ENCODE data around the gene RBM34. TPM values are rescaled to one million over a fixed set of nuclear protein-coding genes. Genes with fewer than 3 reads are reported as not detected.

RBM34 gene
- total RNA-seq, 1 experiment from 2014 or later: 45.1 TPM

DNA sequence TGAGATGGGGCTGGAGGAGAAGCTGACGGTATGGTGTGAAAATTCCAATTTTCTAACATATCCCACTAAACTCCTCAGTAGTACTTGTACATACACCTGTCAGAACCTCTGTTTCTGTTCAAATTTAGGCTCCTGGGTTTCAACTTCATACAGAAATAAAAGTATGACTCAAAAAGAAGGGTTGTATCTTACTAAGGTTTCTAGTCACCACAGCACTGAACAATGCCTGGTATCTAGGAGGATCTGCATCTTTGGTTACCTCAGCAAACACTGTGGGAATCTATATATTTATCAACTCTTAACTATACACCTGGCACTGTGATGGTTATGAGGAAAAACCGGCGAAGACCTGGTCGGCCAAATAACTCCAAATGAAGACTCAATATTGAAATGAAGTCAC lies 13.8 kb downstream of the RBM34 start:
- peaks cover 66% of the 10 kb centered on the region for H3K36me3 ChIP-seq (ENCODE audit: insufficient read depth, low read length)
- H4K20me1 ChIP-seq (ENCODE audit: insufficient read depth, low read depth, low read length): 0 out of 2 replicates have a peak, but pooled peaks cover 3% of the 10 kb centered on the region
- no peaks in the 10 kb centered on the region for H3K27me3 ChIP-seq (ENCODE audit: low read length)
- H3K4me1 ChIP-seq (ENCODE audit: low read length): no peaks in the 10 kb centered on the region
- H3K27ac ChIP-seq (ENCODE audit: low read length): no peak overlapping the region
- no peaks in the 10 kb centered on the region for H3K9me2 ChIP-seq (replicated peaks; ENCODE audit: insufficient read depth, low read length)
- no peak overlapping the region for H3K9ac ChIP-seq (ENCODE audit: low read length)
- H2AFZ ChIP-seq (ENCODE audit: low read length): no peak overlapping the region
- no peak overlapping the region for H3K4me2 ChIP-seq (ENCODE audit: low read depth, low read length, poor library complexity, severe bottlenecking)
- H3K4me3 ChIP-seq (ENCODE audit: low read length): no peak overlapping the region
- DNase-seq: no peak
- H3K9me3 ChIP-seq (ENCODE audit: low read length): no peaks in the 10 kb centered on the region
- H3K79me2 ChIP-seq (ENCODE audit: low read length): peaks cover 61% of the 10 kb centered on the region

DNA sequence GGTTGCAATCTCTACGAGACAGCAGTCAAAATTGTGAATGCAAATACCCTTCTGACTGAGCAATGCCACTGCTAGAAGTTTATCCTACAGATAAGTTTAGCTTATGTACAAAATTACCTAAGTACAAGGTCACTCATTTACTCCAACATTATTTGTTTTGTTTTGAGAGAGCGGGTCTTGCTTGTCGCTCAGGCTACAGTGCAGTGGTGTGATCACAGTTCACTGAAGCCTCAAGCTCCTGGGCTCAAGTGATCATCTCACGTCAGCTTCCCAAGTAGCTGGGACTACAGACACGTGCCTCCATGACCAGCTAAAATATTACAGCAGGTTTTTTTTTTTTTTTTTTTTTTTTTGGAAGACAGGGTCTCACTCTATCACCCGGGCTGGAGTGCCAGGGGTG lies 15.4 kb downstream of the RBM34 start:
- Histone ChIP-seq H3K79me2 (ENCODE audit: low read length) (peaks cover 55% of the 10 kb centered on the region), H4K20me1 (ENCODE audit: insufficient read depth, low read depth, low read length) (0 out of 2 replicates have a peak, but pooled peaks cover 3% of the 10 kb centered on the region), H3K9me2 (replicated peaks; ENCODE audit: insufficient read depth, low read length) (no peaks in the 10 kb centered on the region), H2AFZ (ENCODE audit: low read length) (no peak overlapping the region), H3K4me3 (ENCODE audit: low read length) (no peak overlapping the region), H3K27ac (ENCODE audit: low read length) (no peak overlapping the region), H3K4me2 (ENCODE audit: low read depth, low read length, poor library complexity, severe bottlenecking) (no peak overlapping the region), H3K36me3 (ENCODE audit: insufficient read depth, low read length) (peaks cover 58% of the 10 kb centered on the region), H3K4me1 (ENCODE audit: low read length) (no peaks in the 10 kb centered on the region), H3K9ac (ENCODE audit: low read length) (no peak overlapping the region), H3K27me3 (ENCODE audit: low read length) (no peaks in the 10 kb centered on the region), H3K9me3 (ENCODE audit: low read length) (no peaks in the 10 kb centered on the region)
- DNase-seq: no peak

DNA sequence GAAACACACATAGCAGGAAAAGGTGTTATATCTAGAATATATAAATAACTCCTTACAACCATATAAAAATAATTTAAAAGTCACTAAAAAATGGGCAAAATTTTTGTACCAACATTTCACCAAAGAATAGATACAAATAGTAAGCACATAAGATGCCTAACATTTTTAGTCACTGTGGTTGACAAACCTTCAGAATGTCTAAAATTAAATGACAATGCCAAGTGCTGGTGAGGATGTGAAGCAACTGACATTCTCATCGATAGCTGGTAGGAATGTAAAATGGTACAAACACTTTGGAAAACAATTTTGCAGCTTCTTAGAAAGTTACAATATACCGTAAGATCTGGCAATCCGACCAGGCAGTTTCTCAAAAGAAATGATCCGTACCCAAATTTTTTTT lies 18.1 kb downstream of the RBM34 start:
- Histone ChIP-seq H3K4me1 (ENCODE audit: low read length) (no peaks in the 10 kb centered on the region), H3K9ac (ENCODE audit: low read length) (no peak overlapping the region), H3K9me3 (ENCODE audit: low read length) (no peaks in the 10 kb centered on the region), H3K27me3 (ENCODE audit: low read length) (no peaks in the 10 kb centered on the region), H3K79me2 (ENCODE audit: low read length) (peaks cover 52% of the 10 kb centered on the region), H2AFZ (ENCODE audit: low read length) (no peak overlapping the region), H3K4me3 (ENCODE audit: low read length) (no peak overlapping the region), H4K20me1 (ENCODE audit: insufficient read depth, low read depth, low read length) (no peaks in the 10 kb centered on the region), H3K36me3 (ENCODE audit: insufficient read depth, low read length) (peaks cover 57% of the 10 kb centered on the region), H3K9me2 (replicated peaks; ENCODE audit: insufficient read depth, low read length) (no peaks in the 10 kb centered on the region), H3K4me2 (ENCODE audit: low read depth, low read length, poor library complexity, severe bottlenecking) (no peak overlapping the region), H3K27ac (ENCODE audit: low read length) (no peak overlapping the region)
- no peak for DNase-seq

DNA sequence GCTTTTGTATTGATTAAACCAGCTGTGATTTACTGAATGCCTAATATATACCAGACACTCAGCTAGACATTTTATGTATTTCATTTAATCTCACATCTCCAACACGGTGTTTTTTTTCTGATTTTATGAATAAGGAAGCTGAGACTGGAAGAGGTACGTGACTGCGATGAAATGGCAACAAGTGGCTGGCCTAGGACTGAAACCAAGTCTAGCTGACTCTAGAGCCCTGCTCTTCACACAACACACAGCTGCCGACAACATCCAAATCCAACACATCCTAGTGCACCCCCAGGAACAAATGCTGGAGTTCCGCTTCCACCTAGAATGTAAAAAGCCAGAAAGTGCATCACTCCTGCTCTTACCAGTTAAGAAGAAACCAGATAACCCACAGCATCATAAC lies 21.7 kb downstream of the RBM34 start:
- H3K79me2 ChIP-seq (ENCODE audit: low read length): peaks cover 30% of the 10 kb centered on the region
- no peaks in the 10 kb centered on the region for H4K20me1 ChIP-seq (ENCODE audit: insufficient read depth, low read depth, low read length)

DNA sequence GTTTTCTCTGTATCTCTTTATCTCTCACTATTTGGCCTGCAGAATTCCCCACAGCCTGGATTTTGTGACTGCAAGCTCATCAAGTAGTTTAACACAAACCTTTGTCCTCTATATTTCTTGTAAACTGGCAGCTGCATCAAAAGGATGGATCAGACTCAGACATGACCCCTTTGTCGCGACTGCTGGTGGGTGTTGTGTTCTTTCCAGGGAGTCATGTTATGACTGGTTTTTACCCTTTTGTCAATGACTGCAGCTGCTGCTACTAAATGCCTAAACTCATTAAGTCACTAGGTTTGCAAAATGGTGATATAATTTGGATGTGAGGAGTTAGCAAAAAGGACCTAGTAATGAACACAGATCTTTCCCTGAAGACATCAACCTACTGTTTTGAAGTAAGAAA lies 22.2 kb downstream of the RBM34 start:
- Histone ChIP-seq H3K4me3 (ENCODE audit: low read length) (no peak overlapping the region), H4K20me1 (ENCODE audit: insufficient read depth, low read depth, low read length) (no peaks in the 10 kb centered on the region), H3K36me3 (ENCODE audit: insufficient read depth, low read length) (peaks cover 62% of the 10 kb centered on the region), H2AFZ (ENCODE audit: low read length) (no peak overlapping the region), H3K27ac (ENCODE audit: low read length) (no peak overlapping the region), H3K4me2 (ENCODE audit: low read depth, low read length, poor library complexity, severe bottlenecking) (no peak overlapping the region), H3K9me2 (replicated peaks; ENCODE audit: insufficient read depth, low read length) (no peaks in the 10 kb centered on the region), H3K4me1 (ENCODE audit: low read length) (no peaks in the 10 kb centered on the region), H3K79me2 (ENCODE audit: low read length) (peaks cover 26% of the 10 kb centered on the region), H3K27me3 (ENCODE audit: low read length) (no peaks in the 10 kb centered on the region), H3K9ac (ENCODE audit: low read length) (no peak overlapping the region), H3K9me3 (ENCODE audit: low read length) (no peaks in the 10 kb centered on the region)
- no peak for DNase-seq

More for the DNA sequence above, 21.7 kb downstream of the RBM34 start:
- no peak overlapping the region for H3K27ac ChIP-seq (ENCODE audit: low read length)
- no peaks in the 10 kb centered on the region for H3K27me3 ChIP-seq (ENCODE audit: low read length)
- no peaks in the 10 kb centered on the region for H3K9me2 ChIP-seq (replicated peaks; ENCODE audit: insufficient read depth, low read length)
- H3K9ac ChIP-seq (ENCODE audit: low read length): no peak overlapping the region
- no peak overlapping the region for H3K4me3 ChIP-seq (ENCODE audit: low read length)
- peaks cover 63% of the 10 kb centered on the region for H3K36me3 ChIP-seq (ENCODE audit: insufficient read depth, low read length)
- H2AFZ ChIP-seq (ENCODE audit: low read length): no peak overlapping the region
- no peaks in the 10 kb centered on the region for H3K4me1 ChIP-seq (ENCODE audit: low read length)
- H3K9me3 ChIP-seq (ENCODE audit: low read length): no peaks in the 10 kb centered on the region
- no peak for DNase-seq
- H3K4me2 ChIP-seq (ENCODE audit: low read depth, low read length, poor library complexity, severe bottlenecking): no peak overlapping the region

DNA sequence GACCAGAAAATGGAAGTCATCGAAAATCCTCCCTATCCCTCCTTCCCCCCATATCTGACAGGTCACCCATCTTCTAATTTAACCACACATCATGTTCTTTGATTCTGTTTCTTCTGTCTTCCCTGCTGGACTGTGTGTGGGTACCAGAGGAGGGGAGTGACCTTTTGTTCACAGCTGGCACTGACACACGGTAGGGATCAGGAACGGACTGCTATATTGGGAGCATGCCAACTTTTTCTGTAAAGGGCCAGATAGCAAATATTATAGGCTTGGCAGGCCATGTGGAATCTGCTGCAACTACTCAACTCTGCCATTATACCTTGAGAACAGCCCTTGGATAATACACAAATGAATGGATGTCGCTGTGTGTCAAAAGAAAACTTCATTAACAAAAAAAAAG lies 24.9 kb downstream of the RBM34 start:
- no peaks in the 10 kb centered on the region for H3K4me1 ChIP-seq (ENCODE audit: low read length)
- DNase-seq: no peak

DNA sequence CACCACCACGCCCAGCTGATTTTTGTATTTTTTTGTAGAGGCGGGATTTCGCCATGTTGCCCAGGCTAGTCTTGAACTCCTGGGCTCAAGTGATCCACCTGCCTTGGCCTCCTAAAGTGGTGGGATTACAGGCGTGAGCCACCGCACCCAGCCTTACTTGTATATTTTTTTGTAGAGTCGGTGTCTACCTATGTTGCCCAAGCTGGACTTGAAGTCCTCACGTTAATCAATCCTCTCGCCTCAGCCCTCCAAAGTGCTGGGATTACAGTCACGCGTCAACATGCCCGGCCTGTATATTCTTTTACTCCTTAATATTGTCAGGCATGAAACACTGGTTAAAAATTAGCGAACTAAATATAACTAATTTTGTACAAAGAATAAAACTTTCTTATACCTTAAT lies 26.9 kb downstream of the RBM34 start:
- no peak overlapping the region for H3K4me3 ChIP-seq (ENCODE audit: low read length)
- no peak overlapping the region for H3K4me2 ChIP-seq (ENCODE audit: low read depth, low read length, poor library complexity, severe bottlenecking)
- H3K27me3 ChIP-seq (ENCODE audit: low read length): no peaks in the 10 kb centered on the region
- H3K36me3 ChIP-seq (ENCODE audit: insufficient read depth, low read length): peaks cover 49% of the 10 kb centered on the region; the same call in 1 of the 2 replicates
- no peak overlapping the region for H3K27ac ChIP-seq (ENCODE audit: low read length)
- peaks cover 11% of the 10 kb centered on the region for H3K79me2 ChIP-seq (ENCODE audit: low read length)
- no peaks in the 10 kb centered on the region for H4K20me1 ChIP-seq (ENCODE audit: insufficient read depth, low read depth, low read length)
- H3K9me2 ChIP-seq (replicated peaks; ENCODE audit: insufficient read depth, low read length): no peaks in the 10 kb centered on the region
- no peak overlapping the region for H3K9ac ChIP-seq (ENCODE audit: low read length)
- H2AFZ ChIP-seq (ENCODE audit: low read length): no peak overlapping the region
- DNase-seq: no peak
- no peaks in the 10 kb centered on the region for H3K9me3 ChIP-seq (ENCODE audit: low read length)
- peaks cover 6% of the 10 kb centered on the region for H3K4me1 ChIP-seq (ENCODE audit: low read length)

More for the DNA sequence above, 24.9 kb downstream of the RBM34 start:
- Histone ChIP-seq H3K27ac (ENCODE audit: low read length) (no peak overlapping the region), H3K4me3 (ENCODE audit: low read length) (no peak overlapping the region), H3K27me3 (ENCODE audit: low read length) (no peaks in the 10 kb centered on the region), H3K9me2 (replicated peaks; ENCODE audit: insufficient read depth, low read length) (no peaks in the 10 kb centered on the region), H3K9me3 (ENCODE audit: low read length) (no peaks in the 10 kb centered on the region), H3K9ac (ENCODE audit: low read length) (no peak overlapping the region), H2AFZ (ENCODE audit: low read length) (no peak overlapping the region), H3K79me2 (ENCODE audit: low read length) (peaks cover 13% of the 10 kb centered on the region), H3K36me3 (ENCODE audit: insufficient read depth, low read length) (peaks cover 52% of the 10 kb centered on the region; the same call in 1 of the 2 replicates), H4K20me1 (ENCODE audit: insufficient read depth, low read depth, low read length) (no peaks in the 10 kb centered on the region), H3K4me2 (ENCODE audit: low read depth, low read length, poor library complexity, severe bottlenecking) (no peak overlapping the region)

DNA sequence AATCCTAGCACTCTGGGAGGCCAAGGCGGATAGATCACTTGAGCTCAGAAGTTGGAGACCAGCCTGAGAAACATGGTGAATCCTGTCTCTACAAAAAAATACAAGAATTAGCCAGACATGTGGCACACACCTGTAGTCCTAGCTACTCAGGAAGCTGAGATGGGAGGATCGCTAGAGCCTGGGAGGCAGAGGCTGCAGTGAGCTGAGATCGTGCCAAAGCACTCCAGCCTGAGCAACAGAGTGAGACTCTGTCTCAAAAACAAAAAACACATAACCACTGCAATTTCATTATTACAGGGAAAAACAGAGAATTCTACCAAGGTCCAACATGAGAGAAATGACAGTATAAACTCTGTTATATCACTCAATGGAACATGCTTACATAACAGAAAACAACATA lies 28.0 kb downstream of the RBM34 start:
- Histone ChIP-seq H3K79me2 (ENCODE audit: low read length) (peaks cover 10% of the 10 kb centered on the region), H4K20me1 (ENCODE audit: insufficient read depth, low read depth, low read length) (no peaks in the 10 kb centered on the region), H3K9me2 (replicated peaks; ENCODE audit: insufficient read depth, low read length) (no peaks in the 10 kb centered on the region), H3K36me3 (ENCODE audit: insufficient read depth, low read length) (peaks cover 39% of the 10 kb centered on the region; the same call in 1 of the 2 replicates), H3K4me2 (ENCODE audit: low read depth, low read length, poor library complexity, severe bottlenecking) (no peak overlapping the region), H3K9me3 (ENCODE audit: low read length) (no peaks in the 10 kb centered on the region), H3K27me3 (ENCODE audit: low read length) (no peaks in the 10 kb centered on the region), H3K4me3 (ENCODE audit: low read length) (no peak overlapping the region), H3K4me1 (ENCODE audit: low read length) (peaks cover 10% of the 10 kb centered on the region), H3K9ac (ENCODE audit: low read length) (no peak overlapping the region), H3K27ac (ENCODE audit: low read length) (no peak overlapping the region), H2AFZ (ENCODE audit: low read length) (no peak overlapping the region)
- DNase-seq: no peak

DNA sequence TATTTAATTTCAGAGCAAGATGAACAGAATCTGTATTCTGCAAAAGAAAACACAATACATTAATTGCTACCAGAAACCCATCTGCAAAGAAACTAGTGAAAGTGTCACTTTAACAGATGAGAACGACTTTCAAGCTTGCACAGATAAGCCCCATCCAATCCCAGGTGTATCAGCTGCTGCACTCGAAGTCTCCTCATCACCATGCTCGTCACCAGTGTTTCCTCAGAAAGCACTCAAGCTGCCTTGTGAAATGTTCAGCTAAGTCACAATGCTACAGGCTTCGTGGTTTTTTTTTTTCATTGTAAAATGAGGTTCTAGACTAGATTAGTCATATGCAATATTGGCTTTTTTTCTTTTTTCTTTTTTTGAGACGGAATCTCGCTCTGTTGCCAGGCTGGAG lies 29.1 kb downstream of the RBM34 start:
- no peaks in the 10 kb centered on the region for H3K27me3 ChIP-seq (ENCODE audit: low read length)
- H3K4me1 ChIP-seq (ENCODE audit: low read length): peaks cover 15% of the 10 kb centered on the region
- H2AFZ ChIP-seq (ENCODE audit: low read length): no peak overlapping the region
- no peak overlapping the region for H3K9ac ChIP-seq (ENCODE audit: low read length)
- H3K79me2 ChIP-seq (ENCODE audit: low read length): peaks cover 20% of the 10 kb centered on the region
- H3K4me3 ChIP-seq (ENCODE audit: low read length): no peak overlapping the region
- peaks cover 9% of the 10 kb centered on the region for H4K20me1 ChIP-seq (ENCODE audit: insufficient read depth, low read depth, low read length)
- no peaks in the 10 kb centered on the region for H3K9me3 ChIP-seq (ENCODE audit: low read length)
- H3K36me3 ChIP-seq (ENCODE audit: insufficient read depth, low read length): peaks cover 33% of the 10 kb centered on the region; the same call in 1 of the 2 replicates
- no peak overlapping the region for H3K27ac ChIP-seq (ENCODE audit: low read length)
- no peaks in the 10 kb centered on the region for H3K9me2 ChIP-seq (replicated peaks; ENCODE audit: insufficient read depth, low read length)
- no peak overlapping the region for H3K4me2 ChIP-seq (ENCODE audit: low read depth, low read length, poor library complexity, severe bottlenecking)
- DNase-seq: no peak

Data from Karpas-422 (cell line).